Stimulated activated naive B cell treated with anti-CD40 and anti-IgM and Interleukin-4, amounts not matched to agents 10 μg/mL and 1 μg/mL and 100 μg/mL, for 72 hours (primary cell): ENCODE data around the gene RARB.
A peak's percentile ranks its signal among the peaks of the same experiment; 100 is the strongest.

Source experiments
- ATAC-seq, 2 donors: fragments of 150-1000 bp; cut with Tn5 transposase; replicated peaks; 2 replicates each; pipeline ENCODE4 v1.10.0; 2021; ENCODE audit warnings: moderate library complexity in 1 of 2
- DNase-seq: peaks from one replicate; pipeline ENCODE4 v3.0.0; 2021
- H3K27ac Mint-ChIP-seq: one replicate; pipeline ENCODE4 v1.8.0; 2022; ENCODE audit warnings: mild to moderate bottlenecking, mixed read lengths
- H3K27me3 Mint-ChIP-seq, 2 donors: one replicate each; pipeline ENCODE4 v1.8.0; 2022; ENCODE audit warnings: mixed read lengths in 2 of 2
- H3K36me3 Mint-ChIP-seq, 2 donors: one replicate each; pipeline ENCODE4 v1.8.0; 2022; ENCODE audit warnings: mixed read lengths in 2 of 2, mild to moderate bottlenecking in 1 of 2
- H3K4me1 Mint-ChIP-seq, 2 donors: one replicate each; pipeline ENCODE4 v1.8.0; 2022; ENCODE audit warnings: mixed read lengths in 2 of 2, mild to moderate bottlenecking in 1 of 2
- H3K4me3 Mint-ChIP-seq, 2 donors: one replicate each; pipeline ENCODE4 v1.8.0; 2022; ENCODE audit warnings: mild to moderate bottlenecking in 2 of 2, mixed read lengths in 2 of 2, moderate library complexity in 1 of 2
- H3K9me3 Mint-ChIP-seq, 2 donors: one replicate each; pipeline ENCODE4 v1.8.0; 2022; ENCODE audit warnings: mixed read lengths in 2 of 2, mild to moderate bottlenecking in 1 of 2

RARB gene

DNA sequence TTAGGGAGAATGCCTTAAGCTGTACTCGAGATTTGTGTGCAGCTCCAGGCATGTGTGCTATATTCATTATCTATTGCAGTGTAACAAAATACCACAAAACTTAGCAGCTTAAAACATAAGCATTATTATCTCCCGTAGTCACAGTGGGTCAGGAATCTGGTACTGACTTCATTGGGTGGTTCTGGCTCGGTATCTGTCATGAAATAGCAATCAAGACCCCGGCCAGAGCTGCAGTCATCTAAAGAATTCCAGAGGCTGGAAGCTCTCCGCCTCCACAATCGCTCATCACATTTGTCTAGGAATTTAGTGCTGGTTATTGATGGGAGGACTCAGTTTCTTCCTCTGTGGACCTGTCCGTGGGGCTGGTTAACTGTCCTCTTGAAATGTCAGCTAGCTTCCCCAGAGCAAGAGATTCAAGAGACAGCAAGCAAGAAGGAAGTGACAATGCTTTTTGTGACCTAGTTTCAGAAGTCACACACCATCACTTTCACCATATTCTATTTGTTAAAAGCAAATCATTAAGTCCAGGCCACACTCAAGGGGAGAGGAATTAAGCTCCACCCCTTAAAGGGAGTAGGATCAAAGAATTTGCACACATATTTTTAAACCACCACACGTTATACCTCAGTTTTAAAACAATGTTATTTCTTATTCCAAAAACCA lies 160.5 kb downstream of the RARB start:
- H3K9me3 Mint-ChIP-seq = peaks cover 0 to 4% of the 10 kb centered on the region in 2 donors

DNA sequence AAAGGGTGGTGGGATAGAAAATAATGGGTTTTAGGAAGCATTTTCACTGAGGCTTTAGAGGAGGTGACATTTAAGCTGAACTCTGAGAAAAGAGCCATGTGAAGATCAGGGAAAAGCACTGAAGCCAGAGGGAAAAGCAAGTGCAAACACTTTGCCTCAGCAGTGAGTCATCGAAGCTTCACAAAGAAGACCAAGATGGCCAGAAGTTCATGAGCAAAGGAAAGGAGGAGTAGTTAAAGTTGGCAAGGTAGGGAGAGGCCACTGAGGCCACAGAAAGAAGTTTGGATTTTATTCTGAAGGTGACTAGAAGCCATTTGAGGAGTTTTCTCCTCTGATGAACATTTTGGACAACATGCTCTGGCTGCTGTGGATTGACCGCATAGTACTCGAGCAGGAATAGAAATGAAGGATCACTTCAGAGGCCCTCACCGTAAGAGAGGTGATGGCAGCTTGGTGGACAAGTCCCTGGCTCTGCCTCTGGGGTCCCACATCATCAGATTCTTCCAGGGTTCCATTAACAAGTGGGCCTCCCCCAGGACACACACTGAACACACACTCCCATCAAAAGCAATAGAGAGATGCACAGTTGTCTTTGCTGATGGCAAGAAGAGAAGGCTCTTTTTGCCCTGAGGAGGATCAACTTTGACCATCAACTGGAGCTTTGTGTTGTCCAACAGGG lies 161.2 kb downstream of the RARB start:
- H3K4me1 Mint-ChIP-seq = peaks cover 0 to 4% of the 10 kb centered on the region in 2 donors
- H3K27ac Mint-ChIP-seq = no peak overlapping the region
- H3K9me3 Mint-ChIP-seq = peaks cover 0 to 4% of the 10 kb centered on the region in 2 donors
- ATAC-seq (no peak), DNase-seq (no peak)
- H3K36me3 Mint-ChIP-seq = no peaks in the 10 kb centered on the region
- no peak overlapping the region for H3K4me3 Mint-ChIP-seq
- H3K27me3 Mint-ChIP-seq = no peaks in the 10 kb centered on the region

More for the DNA sequence above, 160.5 kb downstream of the RARB start:
- DNase-seq (no peak), ATAC-seq (no peak)
- Mint-ChIP-seq H3K27ac (no peak overlapping the region), H3K27me3 (no peaks in the 10 kb centered on the region), H3K36me3 (no peaks in the 10 kb centered on the region), H3K4me3 (no peak overlapping the region), H3K4me1 (peaks cover 0 to 4% of the 10 kb centered on the region in 2 donors)

DNA sequence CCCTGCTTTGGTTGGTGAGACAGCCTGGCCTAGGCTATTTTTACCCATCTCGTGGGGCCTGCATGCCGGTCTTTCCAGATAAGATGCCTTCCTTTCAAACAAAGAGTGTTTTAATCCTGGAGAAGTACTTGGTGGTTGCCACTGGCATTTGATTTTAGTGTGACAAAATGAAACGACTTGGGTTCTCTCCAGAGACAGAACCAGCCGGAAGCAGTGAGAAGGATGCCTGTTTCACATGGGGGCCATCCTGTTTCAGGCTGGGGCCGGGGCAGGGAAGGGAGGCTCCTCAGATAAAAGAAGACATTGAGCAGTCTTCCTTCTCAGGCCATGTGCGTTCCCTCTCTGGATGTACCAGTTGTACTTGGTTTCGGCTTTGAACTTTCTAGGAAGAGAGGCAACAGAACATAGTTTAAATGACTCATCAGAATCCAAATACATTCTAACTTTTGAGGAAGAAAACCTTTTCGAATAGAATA lies 161.8 kb downstream of the RARB start:
- ATAC-seq (no peak), DNase-seq (no peak)
- Mint-ChIP-seq H3K9me3 (peaks cover 0 to 4% of the 10 kb centered on the region in 2 donors), H3K4me3 (no peak overlapping the region), H3K27ac (peak overlapping the region; percentile 37), H3K36me3 (no peaks in the 10 kb centered on the region), H3K4me1 (peaks cover 0 to 4% of the 10 kb centered on the region in 2 donors), H3K27me3 (no peaks in the 10 kb centered on the region)

DNA sequence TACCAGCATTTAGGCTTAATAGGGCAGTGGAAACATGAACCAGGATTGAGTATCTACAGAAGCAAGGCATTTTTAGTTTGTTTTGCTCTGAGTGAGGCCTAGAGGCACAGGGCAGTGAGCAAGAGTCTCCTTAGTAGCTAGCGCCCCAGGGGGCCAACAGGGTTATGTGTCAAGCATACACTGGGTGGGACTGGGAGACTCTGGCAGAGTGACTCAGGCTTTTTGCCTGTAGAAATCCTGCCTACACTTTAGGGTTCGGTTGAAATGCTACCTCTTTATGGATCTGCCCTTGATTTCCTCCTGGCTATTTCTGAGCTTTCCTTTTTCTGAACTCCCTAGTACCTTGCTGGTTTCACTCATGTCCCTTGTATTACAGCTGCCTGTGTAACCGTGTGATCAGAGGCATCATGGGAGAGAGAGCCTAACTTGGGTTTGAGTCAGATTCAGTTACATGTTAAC lies 164.5 kb downstream of the RARB start:
- H3K27ac Mint-ChIP-seq = peak overlapping the region; percentile 56

GRCh38 chr3:25593001-25593400 lies 164.9 kb downstream of the RARB start:
- peak overlapping the region; percentile 56 for H3K27ac Mint-ChIP-seq
- H3K27me3 Mint-ChIP-seq = no peaks in the 10 kb centered on the region
- no peak for ATAC-seq
- H3K4me3 Mint-ChIP-seq = no peak overlapping the region
- peaks cover 0 to 7% of the 10 kb centered on the region in 2 donors for H3K36me3 Mint-ChIP-seq
- H3K9me3 Mint-ChIP-seq = peaks cover 0 to 2% of the 10 kb centered on the region in 2 donors
- DNase-seq = no peak
- peaks cover 0 to 4% of the 10 kb centered on the region in 2 donors for H3K4me1 Mint-ChIP-seq

More for the DNA sequence above, 164.5 kb downstream of the RARB start:
- Mint-ChIP-seq H3K27me3 (no peaks in the 10 kb centered on the region), H3K9me3 (peaks cover 0 to 4% of the 10 kb centered on the region in 2 donors), H3K4me1 (peaks cover 0 to 4% of the 10 kb centered on the region in 2 donors), H3K36me3 (peaks cover 0 to 4% of the 10 kb centered on the region in 2 donors), H3K4me3 (no peak overlapping the region)
- ATAC-seq = peak; percentile 38 to 51
- no peak for DNase-seq

DNA sequence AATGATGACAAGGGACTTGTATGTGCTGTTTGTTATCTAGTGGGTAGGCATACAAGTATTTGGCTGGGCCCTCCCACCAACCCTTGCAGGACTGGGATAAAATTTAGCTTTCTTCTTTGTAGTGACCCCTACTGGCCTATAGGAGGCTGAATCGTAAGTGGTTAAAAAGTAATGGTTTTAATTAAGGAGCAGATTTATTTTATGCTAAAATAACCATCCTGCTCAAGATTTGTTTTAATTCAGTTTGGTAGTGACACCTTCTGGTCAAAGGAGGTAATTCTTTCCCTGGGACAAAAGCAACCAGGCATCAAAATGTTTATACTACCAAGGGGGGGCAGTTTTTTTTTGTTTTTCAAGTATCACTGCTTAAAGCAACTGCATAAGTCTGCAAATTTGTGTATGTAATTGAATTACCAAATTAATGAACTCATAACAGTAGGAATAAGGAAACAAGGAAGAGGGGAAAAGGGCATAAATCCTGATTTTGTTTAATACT lies 166.0 kb downstream of the RARB start:
- ATAC-seq (peak; percentile 63 to 65), DNase-seq (no peak)
- H3K4me1 Mint-ChIP-seq = peaks cover 0 to 4% of the 10 kb centered on the region in 2 donors
- H3K9me3 Mint-ChIP-seq = no peaks in the 10 kb centered on the region
- H3K27ac Mint-ChIP-seq = peak overlapping the region; percentile 51
- no peaks in the 10 kb centered on the region for H3K27me3 Mint-ChIP-seq
- H3K36me3 Mint-ChIP-seq = peaks cover 3 to 13% of the 10 kb centered on the region in 2 donors
- H3K4me3 Mint-ChIP-seq = no peak overlapping the region

DNA sequence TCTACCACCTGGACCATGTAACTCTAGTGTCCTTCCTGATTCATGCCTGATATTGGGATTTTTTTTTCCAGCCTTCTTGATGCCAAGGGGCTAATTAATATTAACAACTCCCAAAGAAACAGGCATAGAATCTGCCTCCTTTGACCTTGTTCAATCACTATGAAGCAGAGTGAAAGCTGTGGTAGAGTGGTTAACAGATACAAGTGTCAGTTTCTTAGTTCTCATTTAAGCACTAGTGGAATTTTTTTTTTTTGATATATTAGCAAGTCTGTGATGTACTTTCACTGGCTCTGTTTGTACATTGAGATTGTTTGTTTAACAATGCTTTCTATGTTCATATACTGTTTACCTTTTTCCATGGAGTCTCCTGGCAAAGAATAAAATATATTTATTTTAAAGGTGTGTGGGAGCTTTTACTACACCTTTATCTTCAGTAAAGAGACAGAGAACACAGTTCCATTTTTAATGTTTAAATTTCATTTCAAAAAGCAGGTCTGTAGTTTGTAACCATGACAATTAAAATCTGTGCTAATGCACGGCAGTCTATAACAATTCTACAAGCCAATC lies 169.6 kb downstream of the RARB start:
- Mint-ChIP-seq H3K9me3 (no peaks in the 10 kb centered on the region), H3K27me3 (no peaks in the 10 kb centered on the region), H3K4me1 (peaks cover 0 to 2% of the 10 kb centered on the region in 2 donors), H3K4me3 (no peak overlapping the region), H3K36me3 (peaks cover 7 to 29% of the 10 kb centered on the region in 2 donors), H3K27ac (no peak overlapping the region)
- no peak for ATAC-seq
- no peak for DNase-seq

GRCh38 chr3:25603703-25604102 lies 175.6 kb downstream of the RARB start:
- no peaks in the 10 kb centered on the region for H3K27me3 Mint-ChIP-seq
- H3K36me3 Mint-ChIP-seq = peaks cover 19 to 36% of the 10 kb centered on the region in 2 donors
- no peak for DNase-seq
- no peak overlapping the region for H3K27ac Mint-ChIP-seq
- ATAC-seq = no peak
- H3K4me1 Mint-ChIP-seq = no peaks in the 10 kb centered on the region
- no peaks in the 10 kb centered on the region for H3K9me3 Mint-ChIP-seq
- H3K4me3 Mint-ChIP-seq = no peak overlapping the region

- H3K4me1 Mint-ChIP-seq = no peaks in the 10 kb centered on the region
Observed at GRCh38 chr3:25604107-25604805, 176.2 kb downstream of the RARB start.

GRCh38 chr3:25610167-25610566 lies 182.1 kb downstream of the RARB start:
- peaks cover 0 to 6% of the 10 kb centered on the region in 2 donors for H3K4me1 Mint-ChIP-seq
- no peaks in the 10 kb centered on the region for H3K9me3 Mint-ChIP-seq
- peak overlapping the region; percentile 44 for H3K27ac Mint-ChIP-seq
- no peak overlapping the region for H3K4me3 Mint-ChIP-seq
- H3K27me3 Mint-ChIP-seq = no peaks in the 10 kb centered on the region
- ATAC-seq = no peak
- DNase-seq = no peak
- peaks cover 23 to 35% of the 10 kb centered on the region in 2 donors for H3K36me3 Mint-ChIP-seq

More at GRCh38 chr3:25604107-25604805, 176.2 kb downstream of the RARB start:
- Mint-ChIP-seq H3K4me3 (no peak overlapping the region), H3K36me3 (peaks cover 17 to 34% of the 10 kb centered on the region in 2 donors), H3K27me3 (no peaks in the 10 kb centered on the region), H3K27ac (peak overlapping the region; percentile 14), H3K9me3 (no peaks in the 10 kb centered on the region)
- ATAC-seq (no peak), DNase-seq (no peak)

DNA sequence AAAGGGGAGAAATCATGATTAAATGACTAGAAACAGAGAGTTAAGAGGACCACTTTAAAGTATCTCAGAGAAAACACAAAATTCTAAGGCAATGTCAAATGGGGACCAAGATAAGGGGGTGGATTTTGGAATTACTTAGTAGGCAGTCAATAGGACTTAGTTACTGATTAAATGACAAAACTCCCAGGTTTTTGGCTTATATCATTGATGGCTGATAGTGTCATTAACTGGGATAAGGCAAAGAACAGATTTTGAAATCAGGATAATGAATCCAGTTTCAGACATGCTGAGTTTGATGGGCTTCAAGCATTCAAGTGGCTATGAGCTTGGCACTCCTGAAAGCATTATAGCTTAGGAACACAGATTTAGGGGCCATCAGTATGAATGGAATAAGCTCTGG lies 182.7 kb downstream of the RARB start:
- H3K27ac Mint-ChIP-seq = no peak overlapping the region
- no peak for ATAC-seq

DNA sequence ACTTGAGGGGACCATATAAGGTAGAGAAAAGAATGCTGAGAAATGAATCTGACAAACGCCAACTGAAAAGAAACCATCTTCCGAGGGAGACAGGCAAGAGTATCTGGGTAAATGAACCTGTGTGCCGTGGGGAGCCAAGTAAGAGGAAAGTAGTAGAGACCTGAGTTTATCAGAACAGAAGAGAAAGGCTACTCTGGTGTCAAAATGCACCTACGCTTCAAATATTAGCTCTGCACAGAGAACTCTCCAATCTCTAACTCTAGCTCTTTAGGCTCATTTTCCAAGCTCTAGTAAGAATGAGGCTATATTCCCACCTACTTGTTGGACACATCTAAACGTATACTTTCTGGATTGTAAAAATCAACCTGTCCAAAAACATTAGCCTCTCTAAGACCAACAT lies 183.1 kb downstream of the RARB start:
- H3K36me3 Mint-ChIP-seq = peaks cover 19 to 30% of the 10 kb centered on the region in 2 donors
- ATAC-seq = no peak
- H3K4me3 Mint-ChIP-seq = no peak overlapping the region
- H3K9me3 Mint-ChIP-seq = no peaks in the 10 kb centered on the region
- no peaks in the 10 kb centered on the region for H3K27me3 Mint-ChIP-seq
- H3K4me1 Mint-ChIP-seq = peaks cover 0 to 6% of the 10 kb centered on the region in 2 donors
- no peak for DNase-seq
- H3K27ac Mint-ChIP-seq = no peak overlapping the region

More for the DNA sequence above, 182.7 kb downstream of the RARB start:
- Mint-ChIP-seq H3K27me3 (no peaks in the 10 kb centered on the region), H3K36me3 (peaks cover 20 to 33% of the 10 kb centered on the region in 2 donors), H3K9me3 (no peaks in the 10 kb centered on the region), H3K4me3 (no peak overlapping the region), H3K4me1 (peaks cover 0 to 6% of the 10 kb centered on the region in 2 donors)
- DNase-seq = no peak

DNA sequence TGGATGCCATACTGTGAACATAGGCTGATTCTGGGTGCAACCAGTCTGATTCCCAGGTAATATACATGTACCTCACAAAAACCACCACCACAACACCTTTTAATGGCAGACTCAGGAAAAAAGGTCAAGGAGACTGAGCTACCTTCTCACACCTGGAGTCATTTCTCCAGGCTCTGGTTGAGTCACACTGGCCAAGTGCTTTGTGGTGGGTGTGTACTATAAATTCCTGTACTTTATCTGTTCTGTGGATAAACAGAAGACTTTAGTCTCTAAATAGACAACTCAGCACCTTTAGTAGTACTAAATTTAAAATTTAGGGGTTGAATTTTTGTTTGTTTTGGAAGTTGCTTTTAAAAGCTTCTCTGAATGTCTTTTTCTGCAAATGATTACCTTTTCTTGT lies 190.0 kb downstream of the RARB start:
- no peaks in the 10 kb centered on the region for H3K9me3 Mint-ChIP-seq
- DNase-seq = no peak
- no peak overlapping the region for H3K4me3 Mint-ChIP-seq
- H3K36me3 Mint-ChIP-seq = peaks cover 19 to 33% of the 10 kb centered on the region in 2 donors
- H3K27me3 Mint-ChIP-seq = no peaks in the 10 kb centered on the region
- ATAC-seq = no peak
- H3K27ac Mint-ChIP-seq = no peak overlapping the region
- H3K4me1 Mint-ChIP-seq = peaks cover 0 to 2% of the 10 kb centered on the region in 2 donors

DNA sequence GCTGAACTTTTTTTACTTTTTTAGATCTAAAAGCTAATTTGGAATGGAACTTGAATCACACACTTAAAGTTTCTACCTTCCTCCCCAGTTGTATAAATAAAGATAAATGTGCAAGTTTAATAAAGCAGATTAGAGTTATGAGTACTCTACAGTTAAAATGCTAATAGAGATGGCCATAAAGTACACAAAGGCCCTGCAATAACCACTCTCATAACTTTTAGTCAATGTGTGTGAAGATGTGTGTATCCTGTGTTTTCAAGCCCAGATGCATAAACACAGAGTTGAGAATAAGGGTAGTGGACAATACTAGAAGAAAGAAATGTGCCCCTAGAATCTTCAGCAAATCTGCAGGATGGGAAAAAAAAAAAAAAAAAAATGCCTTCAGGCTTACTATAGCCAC lies 191.3 kb downstream of the RARB start:
- H3K4me1 Mint-ChIP-seq = peaks cover 0 to 2% of the 10 kb centered on the region in 2 donors
- ATAC-seq = no peak
- H3K36me3 Mint-ChIP-seq = peaks cover 26 to 39% of the 10 kb centered on the region in 2 donors
- no peak for DNase-seq
- H3K27ac Mint-ChIP-seq = no peak overlapping the region
- no peak overlapping the region for H3K4me3 Mint-ChIP-seq
- no peaks in the 10 kb centered on the region for H3K9me3 Mint-ChIP-seq
- H3K27me3 Mint-ChIP-seq = no peaks in the 10 kb centered on the region
